Mononuclear cell (primary cell): ENCODE data around the gene DRC1. TPM values are rescaled to one million over a fixed set of nuclear protein-coding genes. Genes with fewer than 3 reads are reported as not detected.
"Not testable (repeated sequence)": the region's sequence is repeated elsewhere in the genome, so short reads cannot be mapped to it uniquely, and the experiment has no call there.

Source experiments
- H3K27me3 ChIP-seq: 2 replicates; pipeline ENCODE4 v1.6.0; 2011; ENCODE audit warnings: low read length, control low read depth; ENCODE audit not compliant: insufficient read depth
- H3K4me1 ChIP-seq: 2 replicates; pipeline ENCODE4 v1.5.1; 2011; ENCODE audit warnings: mild to moderate bottlenecking, low read length, control low read depth; ENCODE audit not compliant: insufficient read depth
- H3K4me3 ChIP-seq: 2 replicates; pipeline ENCODE4 v1.5.1; 2011; ENCODE audit warnings: mild to moderate bottlenecking, low read length, moderate library complexity
- H3K9me3 ChIP-seq: 2 replicates; pipeline ENCODE4 v1.5.1; 2011; ENCODE audit warnings: low read depth, mild to moderate bottlenecking, control low read depth, low read length
- total RNA-seq: library from RNA; depleted of rRNA; stranded (reverse); fragments of >200 nt; gene quantifications from one replicate; pipeline ENCODE4 v1.2.3, GENCODE V29; 2012

Gene DRC1
- total RNA-seq, 1 donor, result not detected

GRCh38 chr2:26460613-26461031 is 58.9 kb downstream of the DRC1 start:
- Histone ChIP-seq H3K9me3 (no peaks in the 10 kb centered on the region), H3K27me3 (no peaks in the 10 kb centered on the region), H3K4me1 (peaks cover 34% of the 10 kb centered on the region), H3K4me3 (no peak overlapping the region)

DNA sequence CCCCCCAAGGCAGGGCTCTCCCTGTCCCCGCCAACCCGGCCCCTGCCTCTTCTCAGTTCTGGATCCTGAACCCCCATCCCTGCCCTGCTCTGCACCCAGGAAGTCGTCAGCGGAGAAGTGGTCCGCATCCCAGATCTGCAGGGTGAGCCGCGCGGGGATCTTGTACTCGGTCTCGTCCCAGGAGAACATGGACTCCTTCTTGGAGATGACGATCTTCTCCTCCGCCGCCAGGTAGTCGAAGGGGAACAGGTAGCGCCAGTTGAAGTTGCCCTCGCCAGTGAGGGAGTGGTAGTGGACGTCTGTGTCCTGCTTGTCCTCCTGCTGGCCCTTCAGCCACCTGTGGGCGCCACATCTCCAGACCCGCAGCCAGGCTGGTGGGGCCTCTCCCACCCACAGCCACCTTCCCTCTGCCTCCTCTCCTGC is 59.9 kb downstream of the DRC1 start:
- Histone ChIP-seq H3K4me1 (peaks cover 25% of the 10 kb centered on the region), H3K9me3 (no peaks in the 10 kb centered on the region), H3K4me3 (no peak overlapping the region), H3K27me3 (no peaks in the 10 kb centered on the region)

- H3K9me3 ChIP-seq, result no peaks in the 10 kb centered on the region
- peaks cover 20% of the 10 kb centered on the region for H3K4me1 ChIP-seq
- H3K4me3 ChIP-seq, result no peak overlapping the region
- no peaks in the 10 kb centered on the region for H3K27me3 ChIP-seq
These were observed 60.4 kb downstream of the DRC1 start for GRCh38 chr2:26462100-26462499.

- Histone ChIP-seq H3K4me3 (no peak overlapping the region), H3K9me3 (no peaks in the 10 kb centered on the region), H3K27me3 (no peaks in the 10 kb centered on the region), H3K4me1 (peaks cover 14% of the 10 kb centered on the region)
These were observed 61.0 kb downstream of the DRC1 start for GRCh38 chr2:26462511-26463243.

GRCh38 chr2:26463244-26464192 is 61.8 kb downstream of the DRC1 start:
- Histone ChIP-seq H3K4me3 (no peak overlapping the region), H3K9me3 (no peaks in the 10 kb centered on the region), H3K27me3 (no peaks in the 10 kb centered on the region)

GRCh38 chr2:26464390-26465265 is 62.9 kb downstream of the DRC1 start:
- H3K4me3 ChIP-seq, result no peak overlapping the region
- no peaks in the 10 kb centered on the region for H3K9me3 ChIP-seq
- no peaks in the 10 kb centered on the region for H3K4me1 ChIP-seq
- H3K27me3 ChIP-seq, result no peaks in the 10 kb centered on the region

More at GRCh38 chr2:26463244-26464192, 61.8 kb downstream of the DRC1 start:
- H3K4me1 ChIP-seq, result peaks cover 6% of the 10 kb centered on the region

- no peaks in the 10 kb centered on the region for H3K4me1 ChIP-seq
- no peak overlapping the region for H3K4me3 ChIP-seq
- no peaks in the 10 kb centered on the region for H3K9me3 ChIP-seq
- no peaks in the 10 kb centered on the region for H3K27me3 ChIP-seq
These were observed 63.7 kb downstream of the DRC1 start for GRCh38 chr2:26465266-26465925.

- no peaks in the 10 kb centered on the region for H3K27me3 ChIP-seq
- no peaks in the 10 kb centered on the region for H3K4me1 ChIP-seq
- H3K9me3 ChIP-seq, result no peaks in the 10 kb centered on the region
- no peak overlapping the region for H3K4me3 ChIP-seq
These were observed 64.3 kb downstream of the DRC1 start for GRCh38 chr2:26465981-26466471.

- Histone ChIP-seq H3K9me3 (no peaks in the 10 kb centered on the region), H3K4me3 (no peak overlapping the region), H3K27me3 (no peaks in the 10 kb centered on the region), H3K4me1 (no peaks in the 10 kb centered on the region)
These were observed 65.1 kb downstream of the DRC1 start for GRCh38 chr2:26466662-26467310.

- not testable (repeated sequence) for H3K9me3 ChIP-seq, H3K4me1 ChIP-seq, H3K27me3 ChIP-seq, H3K4me3 ChIP-seq
These were observed 66.8 kb downstream of the DRC1 start for GRCh38 chr2:26468544-26468943.

DNA sequence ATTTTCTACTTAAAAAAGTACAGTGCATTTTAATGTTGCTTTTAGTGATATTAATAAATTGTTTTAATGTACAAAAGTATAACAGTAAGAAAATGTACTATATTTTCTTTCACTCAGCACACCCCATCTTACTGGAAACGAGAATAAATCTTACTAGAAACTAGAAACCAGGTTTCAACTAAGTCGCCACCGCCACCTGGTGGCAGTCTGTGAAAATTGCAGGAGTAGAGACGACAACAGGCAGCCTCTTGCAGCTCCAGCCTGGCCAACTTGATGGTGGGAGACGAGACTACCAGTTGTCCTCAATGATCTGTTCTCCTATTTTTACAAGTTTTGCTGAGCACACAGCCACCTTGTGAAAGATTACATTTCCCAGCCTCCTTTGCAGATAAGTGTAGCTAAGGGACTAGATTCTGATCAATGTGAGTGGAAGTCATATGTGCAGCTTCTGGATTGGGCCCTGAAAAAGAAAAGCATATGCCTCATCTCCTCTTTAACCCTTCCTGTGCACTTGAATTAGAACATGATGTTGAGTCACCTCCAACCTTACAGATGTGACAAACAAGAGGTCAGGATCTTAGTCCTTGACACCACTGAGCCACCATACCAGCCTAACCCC is 67.5 kb downstream of the DRC1 start:
- Histone ChIP-seq H3K4me3 (no peak overlapping the region), H3K27me3 (no peaks in the 10 kb centered on the region), H3K9me3 (no peaks in the 10 kb centered on the region), H3K4me1 (no peaks in the 10 kb centered on the region)

- no peak overlapping the region for H3K4me3 ChIP-seq
- no peaks in the 10 kb centered on the region for H3K27me3 ChIP-seq
- H3K4me1 ChIP-seq, result no peaks in the 10 kb centered on the region
- no peaks in the 10 kb centered on the region for H3K9me3 ChIP-seq
These were observed 68.2 kb downstream of the DRC1 start for GRCh38 chr2:26469955-26470354.

- Histone ChIP-seq H3K4me3 (no peak overlapping the region), H3K4me1 (no peaks in the 10 kb centered on the region), H3K9me3 (no peaks in the 10 kb centered on the region), H3K27me3 (no peaks in the 10 kb centered on the region)
These were observed 69.0 kb downstream of the DRC1 start for GRCh38 chr2:26470601-26471260.
